Osteoblast (primary cell): ENCODE measurements around the gene ZNF398. TPM values are rescaled to one million over a fixed set of nuclear protein-coding genes. Genes with fewer than 3 reads are reported as not detected.

Experiments
- DNase-seq: peaks from one replicate; pipeline ENCODE4 v3.0.0; 2011; ENCODE audit warnings: low spot score, mixed read lengths; ENCODE audit not compliant: insufficient read length; ENCODE audit errors: missing footprints
- H2AFZ ChIP-seq: 2 replicates; pipeline ENCODE4 v1.6.0; 2011; ENCODE audit warnings: mild to moderate bottlenecking, low read length
- H3K27ac ChIP-seq: 2 replicates; pipeline ENCODE4 v1.5.1; 2011; ENCODE audit warnings: mild to moderate bottlenecking, low read depth, low read length, moderate library complexity
- H3K27me3 ChIP-seq: 2 replicates; pipeline ENCODE4 v1.6.0; 2012; ENCODE audit warnings: mild to moderate bottlenecking, control low read depth, inconsistent platforms, low read length, moderate library complexity; ENCODE audit not compliant: insufficient read depth
- H3K36me3 ChIP-seq: 2 replicates; pipeline ENCODE4 v1.5.1; 2011; ENCODE audit warnings: mild to moderate bottlenecking, low read length, control low read depth, moderate library complexity; ENCODE audit not compliant: insufficient read depth
- H3K4me1 ChIP-seq: 2 replicates; pipeline ENCODE4 v1.5.1; 2011; ENCODE audit warnings: mild to moderate bottlenecking, low read length, control low read depth, moderate library complexity; ENCODE audit not compliant: insufficient read depth
- H3K4me2 ChIP-seq: 2 replicates; pipeline ENCODE4 v1.6.0; 2011; ENCODE audit warnings: mild to moderate bottlenecking, low read length; ENCODE audit not compliant: insufficient read depth
- H3K4me3 ChIP-seq: fragments of 200-600 bp; sonication (generic); 3 replicates; pipeline ENCODE4 v1.5.1; 2012; ENCODE audit warnings: mild to moderate bottlenecking, low read length, inconsistent platforms; ENCODE audit not compliant: insufficient read depth
- H3K79me2 ChIP-seq: 2 replicates; pipeline ENCODE4 v1.6.0; 2012; ENCODE audit warnings: mild to moderate bottlenecking, low read length, control low read depth, inconsistent platforms; ENCODE audit not compliant: insufficient read depth
- H3K9me3 ChIP-seq: 2 replicates; pipeline ENCODE4 v1.5.1; 2011; ENCODE audit warnings: low read depth, low read length, control low read depth
- H4K20me1 ChIP-seq: 2 replicates; pipeline ENCODE4 v1.6.0; 2012; ENCODE audit warnings: mild to moderate bottlenecking, low read length, control low read depth; ENCODE audit not compliant: insufficient read depth
- CTCF ChIP-seq: IDR thresholded peaks from 2 replicates; pipeline ENCODE4 v1.5.1; 2011; ENCODE audit warnings: mild to moderate bottlenecking, low read depth, low read length, moderate library complexity; ENCODE audit errors: extremely low read depth
- total RNA-seq: library from RNA; depleted of rRNA; stranded (reverse); fragments of >200 nt; gene quantifications from 2 replicates; pipeline ENCODE4 v1.2.3, GENCODE V29; 2012

Gene ZNF398
- total RNA-seq, 1 donor: 15.9 TPM

GRCh38 chr7:149150981-149151380, 3.7 kb downstream of the ZNF398 start:
- DNase-seq: no peak
- no peak overlapping the region for H3K4me3 ChIP-seq
- H3K9me3 ChIP-seq: no peaks in the 10 kb centered on the region
- no peak overlapping the region for H3K27ac ChIP-seq
- H3K27me3 ChIP-seq: no peaks in the 10 kb centered on the region
- H2AFZ ChIP-seq: no peak overlapping the region
- H3K79me2 ChIP-seq: peaks cover 83% of the 10 kb centered on the region
- peaks cover 7% of the 10 kb centered on the region for H3K4me1 ChIP-seq
- no peak for TF ChIP-seq CTCF
- no peak overlapping the region for H3K4me2 ChIP-seq
- H3K36me3 ChIP-seq: peaks cover 13% of the 10 kb centered on the region
- peaks cover 21% of the 10 kb centered on the region for H4K20me1 ChIP-seq

GRCh38 chr7:149153346-149153745, 6.1 kb downstream of the ZNF398 start:
- no peak for TF ChIP-seq CTCF
- no peak overlapping the region for H3K4me3 ChIP-seq
- peaks cover 13% of the 10 kb centered on the region for H3K36me3 ChIP-seq
- peaks cover 83% of the 10 kb centered on the region for H3K79me2 ChIP-seq
- H3K4me1 ChIP-seq: peaks cover 3% of the 10 kb centered on the region
- H2AFZ ChIP-seq: no peak overlapping the region
- H3K4me2 ChIP-seq: no peak overlapping the region
- peaks cover 20% of the 10 kb centered on the region for H4K20me1 ChIP-seq
- H3K27me3 ChIP-seq: no peaks in the 10 kb centered on the region
- DNase-seq: no peak
- H3K9me3 ChIP-seq: no peaks in the 10 kb centered on the region
- no peak overlapping the region for H3K27ac ChIP-seq

GRCh38 chr7:149154056-149154455, 6.8 kb downstream of the ZNF398 start:
- H3K4me1 ChIP-seq: no peaks in the 10 kb centered on the region
- H3K4me2 ChIP-seq: no peak overlapping the region
- peaks cover 17% of the 10 kb centered on the region for H4K20me1 ChIP-seq
- no peak overlapping the region for H2AFZ ChIP-seq
- DNase-seq: no peak
- H3K36me3 ChIP-seq: peaks cover 13% of the 10 kb centered on the region
- no peak overlapping the region for H3K4me3 ChIP-seq
- H3K79me2 ChIP-seq: peaks cover 77% of the 10 kb centered on the region
- H3K27me3 ChIP-seq: no peaks in the 10 kb centered on the region
- no peaks in the 10 kb centered on the region for H3K9me3 ChIP-seq
- no peak for TF ChIP-seq CTCF
- H3K27ac ChIP-seq: no peak overlapping the region

- no peak overlapping the region for H3K4me2 ChIP-seq
Measured at GRCh38 chr7:149156898-149157297, 9.6 kb downstream of the ZNF398 start.

More at GRCh38 chr7:149156898-149157297, 9.6 kb downstream of the ZNF398 start:
- Histone ChIP-seq H3K27me3 (no peaks in the 10 kb centered on the region), H3K79me2 (peaks cover 65% of the 10 kb centered on the region), H3K9me3 (no peaks in the 10 kb centered on the region), H3K4me3 (no peak overlapping the region), H4K20me1 (peaks cover 7% of the 10 kb centered on the region), H3K27ac (no peak overlapping the region), H3K4me1 (peaks cover 8% of the 10 kb centered on the region), H2AFZ (no peak overlapping the region), H3K36me3 (peaks cover 16% of the 10 kb centered on the region)
- no peak for DNase-seq
- TF ChIP-seq CTCF: no peak
